ENCODE results near the gene C2orf49. TPM values are rescaled to one million over a fixed set of nuclear protein-coding genes. Genes with fewer than 3 reads are reported as not detected.

The C2orf49 gene
- total and polyA plus RNA-seq, 2 donors (not counting 1 experiment from before 2014, with no cell fraction given), result 7.5 to 29.3 TPM

- Histone ChIP-seq H3K9me3 (ENCODE audit: control extremely low read depth in 1 of 3, control insufficient read depth in 2 of 3, insufficient read depth in 1 of 3, low read length in 2 of 3) (no peaks in the 10 kb centered on the region), H4K20me1 (ENCODE audit: control insufficient read depth, insufficient read depth, low read length, poor library complexity, severe bottlenecking) (no peaks in the 10 kb centered on the region), H3K4me1 (ENCODE audit: control insufficient read depth in 2 of 2, insufficient read depth in 2 of 2, low read length in 2 of 2) (no peaks in the 10 kb centered on the region), H3K4me2 (replicated peaks; ENCODE audit: low read depth, low read length, poor library complexity, severe bottlenecking) (no peak overlapping the region), H3K27me3 (replicated peaks in 1 of 4; ENCODE audit: control extremely low read depth in 1 of 4, control insufficient read depth in 3 of 4, insufficient read depth in 4 of 4, low read length in 3 of 4) (no peaks in the 10 kb centered on the region), H3K36me3 (replicated peaks in 1 of 2; ENCODE audit: control extremely low read depth in 1 of 2, control insufficient read depth in 1 of 2, extremely low read depth in 1 of 2, insufficient read depth in 2 of 2, low read length in 1 of 2) (no peaks in the 10 kb centered on the region), H2AFZ (ENCODE audit: insufficient read depth, low read depth, low read length, poor library complexity, severe bottlenecking) (no peak overlapping the region), H3K4me3 (ENCODE audit: control extremely low read depth in 1 of 5, extremely low read depth in 1 of 5, insufficient read depth in 1 of 5, low read depth in 2 of 5, low read length in 4 of 5) (no peak overlapping the region), H3K79me2 (ENCODE audit: control insufficient read depth, insufficient read depth, low read length) (no peaks in the 10 kb centered on the region), H3K27ac (ENCODE audit: low read length in 2 of 2) (no peak overlapping the region), H3K9ac (ENCODE audit: low read length) (no peak overlapping the region)
- DNase-seq (no peak), ATAC-seq (ENCODE audit: low read depth) (no peak)
- 90% methylated on average over 3 of the region's 3 CpGs for WGBS (ENCODE audit: insufficient coverage)
- H3K27me3 Mint-ChIP-seq, result no peaks in the 10 kb centered on the region
- intact Hi-C loops (cut with micrococcal nuclease), result no loop called here
- POLR2A ChIA-PET, result no interaction called here
- H3K27ac Mint-ChIP-seq, result no peak overlapping the region
- no peaks in the 10 kb centered on the region for H3K9me3 Mint-ChIP-seq (ENCODE audit: insufficient read depth)
- no peak for TF ChIP-seq EZH2 (IDR thresholded peaks at IDR 0.05; ENCODE audit: borderline replicate concordance, insufficient read depth, low read depth, low read length, poor library complexity, severe bottlenecking)
- TF ChIP-seq, protein P1, sequence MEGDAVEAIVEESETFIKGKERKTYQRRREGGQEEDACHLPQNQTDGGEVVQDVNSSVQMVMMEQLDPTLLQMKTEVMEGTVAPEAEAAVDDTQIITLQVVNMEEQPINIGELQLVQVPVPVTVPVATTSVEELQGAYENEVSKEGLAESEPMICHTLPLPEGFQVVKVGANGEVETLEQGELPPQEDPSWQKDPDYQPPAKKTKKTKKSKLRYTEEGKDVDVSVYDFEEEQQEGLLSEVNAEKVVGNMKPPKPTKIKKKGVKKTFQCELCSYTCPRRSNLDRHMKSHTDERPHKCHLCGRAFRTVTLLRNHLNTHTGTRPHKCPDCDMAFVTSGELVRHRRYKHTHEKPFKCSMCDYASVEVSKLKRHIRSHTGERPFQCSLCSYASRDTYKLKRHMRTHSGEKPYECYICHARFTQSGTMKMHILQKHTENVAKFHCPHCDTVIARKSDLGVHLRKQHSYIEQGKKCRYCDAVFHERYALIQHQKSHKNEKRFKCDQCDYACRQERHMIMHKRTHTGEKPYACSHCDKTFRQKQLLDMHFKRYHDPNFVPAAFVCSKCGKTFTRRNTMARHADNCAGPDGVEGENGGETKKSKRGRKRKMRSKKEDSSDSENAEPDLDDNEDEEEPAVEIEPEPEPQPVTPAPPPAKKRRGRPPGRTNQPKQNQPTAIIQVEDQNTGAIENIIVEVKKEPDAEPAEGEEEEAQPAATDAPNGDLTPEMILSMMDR (IDR thresholded peaks at IDR 0.05), result no peak
- H3K4me1 Mint-ChIP-seq, result no peaks in the 10 kb centered on the region
- H3K4me3 Mint-ChIP-seq, result no peak overlapping the region
- CTCF ChIA-PET, result no interaction called here
These were observed 40.5 kb downstream of the C2orf49 start for GRCh38 chr2:105377871-105378270.

- ChIA-PET CTCF (no interaction called here), POLR2A (no interaction called here)
- Histone ChIP-seq H3K27ac (ENCODE audit: low read length in 2 of 2) (no peak overlapping the region), H4K20me1 (ENCODE audit: control insufficient read depth, insufficient read depth, low read length, poor library complexity, severe bottlenecking) (no peaks in the 10 kb centered on the region), H3K4me1 (ENCODE audit: control insufficient read depth in 2 of 2, insufficient read depth in 2 of 2, low read length in 2 of 2) (no peaks in the 10 kb centered on the region), H3K36me3 (replicated peaks in 1 of 2; ENCODE audit: control extremely low read depth in 1 of 2, control insufficient read depth in 1 of 2, extremely low read depth in 1 of 2, insufficient read depth in 2 of 2, low read length in 1 of 2) (no peaks in the 10 kb centered on the region), H3K4me2 (replicated peaks; ENCODE audit: low read depth, low read length, poor library complexity, severe bottlenecking) (no peak overlapping the region), H3K79me2 (ENCODE audit: control insufficient read depth, insufficient read depth, low read length) (no peaks in the 10 kb centered on the region), H3K9ac (ENCODE audit: low read length) (no peak overlapping the region), H3K4me3 (ENCODE audit: control extremely low read depth in 1 of 5, extremely low read depth in 1 of 5, insufficient read depth in 1 of 5, low read depth in 2 of 5, low read length in 4 of 5) (no peak overlapping the region), H3K27me3 (replicated peaks in 1 of 4; ENCODE audit: control extremely low read depth in 1 of 4, control insufficient read depth in 3 of 4, insufficient read depth in 4 of 4, low read length in 3 of 4) (no peaks in the 10 kb centered on the region), H3K9me3 (ENCODE audit: control extremely low read depth in 1 of 3, control insufficient read depth in 2 of 3, insufficient read depth in 1 of 3, low read length in 2 of 3) (no peaks in the 10 kb centered on the region), H2AFZ (ENCODE audit: insufficient read depth, low read depth, low read length, poor library complexity, severe bottlenecking) (no peak overlapping the region)
- WGBS (ENCODE audit: insufficient coverage), result 89% methylated on average over 10 of the region's 12 CpGs
- Mint-ChIP-seq H3K27me3 (no peaks in the 10 kb centered on the region), H3K4me3 (no peak overlapping the region), H3K27ac (no peak overlapping the region), H3K9me3 (ENCODE audit: insufficient read depth) (no peaks in the 10 kb centered on the region), H3K4me1 (no peaks in the 10 kb centered on the region)
- DNase-seq, result no peak
- no peak for TF ChIP-seq EZH2 (IDR thresholded peaks at IDR 0.05; ENCODE audit: borderline replicate concordance, insufficient read depth, low read depth, low read length, poor library complexity, severe bottlenecking)
- TF ChIP-seq, protein P1 (IDR thresholded peaks at IDR 0.05), result no peak
- intact Hi-C loops (cut with micrococcal nuclease), result no loop called here
- no peak for ATAC-seq (ENCODE audit: low read depth)
These were observed 41.0 kb downstream of the C2orf49 start for GRCh38 chr2:105378276-105378840.

All from B cell (primary cell).